ENCODE data around the gene GAL3ST2. TPM values are rescaled to one million over a fixed set of nuclear protein-coding genes. Genes with fewer than 3 reads are reported as not detected.

GAL3ST2 gene
- total RNA-seq, 1 donor: 0.43 TPM

- no peak for DNase-seq (ENCODE audit: low read depth)
These were observed 43.0 kb upstream of the GAL3ST2 start for GRCh38 chr2:241733391-241734207.

GRCh38 chr2:241734208-241734466, 42.5 kb upstream of the GAL3ST2 start:
- DNase-seq (ENCODE audit: low read depth): no peak
- no peak for TF ChIP-seq CTCF (IDR thresholded peaks at IDR 0.05; ENCODE audit: insufficient read depth, low read depth, low read length)
- peak overlapping the region; percentile 55 for H3K4me3 ChIP-seq (ENCODE audit: low read depth, low read length)

More at GRCh38 chr2:241733391-241734207, 43.0 kb upstream of the GAL3ST2 start:
- no peak for TF ChIP-seq CTCF (IDR thresholded peaks at IDR 0.05; ENCODE audit: insufficient read depth, low read depth, low read length)
- peak overlapping the region; percentile 55 for H3K4me3 ChIP-seq (ENCODE audit: low read depth, low read length)

- H3K4me3 ChIP-seq (ENCODE audit: low read depth, low read length): peak within 1 kb of the TSS; percentile 73
- TF ChIP-seq CTCF (IDR thresholded peaks at IDR 0.05; ENCODE audit: insufficient read depth, low read depth, low read length): no peak
- peak; percentile 83 for DNase-seq (ENCODE audit: low read depth)
These were observed 42.0 kb upstream of the GAL3ST2 start, which contains the start of gene D2HGDH for GRCh38 chr2:241734467-241735208. Gene D2HGDH (plus strand): TSS chr2:241734630. CDS start chr2:241735225, 595 bp downstream.

GRCh38 chr2:241736111-241736510, 40.5 kb upstream of the GAL3ST2 start:
- H3K4me3 ChIP-seq (ENCODE audit: low read depth, low read length): no peak overlapping the region
- no peak for DNase-seq (ENCODE audit: low read depth)
- TF ChIP-seq CTCF (IDR thresholded peaks at IDR 0.05; ENCODE audit: insufficient read depth, low read depth, low read length): no peak

- no peak for DNase-seq (ENCODE audit: low read depth)
- H3K4me3 ChIP-seq (ENCODE audit: low read depth, low read length): no peak overlapping the region
- TF ChIP-seq CTCF (IDR thresholded peaks at IDR 0.05; ENCODE audit: insufficient read depth, low read depth, low read length): no peak
These were observed 38.5 kb upstream of the GAL3ST2 start for GRCh38 chr2:241738040-241738686.

GRCh38 chr2:241739177-241739576, 37.4 kb upstream of the GAL3ST2 start:
- TF ChIP-seq CTCF (IDR thresholded peaks at IDR 0.05; ENCODE audit: insufficient read depth, low read depth, low read length): no peak
- no peak for DNase-seq (ENCODE audit: low read depth)
- H3K4me3 ChIP-seq (ENCODE audit: low read depth, low read length): no peak overlapping the region

Data from fibroblast of villous mesenchyme (primary cell).